Measurements from ENCODE around the gene TMEM30B.

The TMEM30B gene

GRCh38 chr14:61233436-61233956 lies 47.6 kb downstream of the TMEM30B start:
- no peak for DNase-seq (ENCODE audit: low read depth)

DNA sequence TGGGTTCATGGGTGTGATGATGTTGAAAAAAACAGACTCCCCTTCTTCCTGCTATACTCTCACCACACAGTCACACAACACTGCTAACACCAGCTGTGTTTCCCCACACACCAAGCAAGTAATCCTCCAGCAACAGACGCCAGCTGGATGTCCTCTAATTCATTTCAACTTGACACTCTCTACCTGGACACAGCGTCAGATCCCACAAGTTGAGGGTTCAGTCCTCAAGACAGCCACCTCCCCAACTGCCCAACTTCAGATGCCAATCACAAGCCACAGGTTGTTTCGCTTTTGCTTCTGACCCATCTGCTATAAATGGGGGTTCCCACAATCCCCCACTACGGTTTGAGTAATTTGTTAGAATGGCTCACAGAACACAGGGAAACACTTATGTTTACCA lies 49.3 kb downstream of the TMEM30B start:
- no peak for DNase-seq (ENCODE audit: low read depth)

DNA sequence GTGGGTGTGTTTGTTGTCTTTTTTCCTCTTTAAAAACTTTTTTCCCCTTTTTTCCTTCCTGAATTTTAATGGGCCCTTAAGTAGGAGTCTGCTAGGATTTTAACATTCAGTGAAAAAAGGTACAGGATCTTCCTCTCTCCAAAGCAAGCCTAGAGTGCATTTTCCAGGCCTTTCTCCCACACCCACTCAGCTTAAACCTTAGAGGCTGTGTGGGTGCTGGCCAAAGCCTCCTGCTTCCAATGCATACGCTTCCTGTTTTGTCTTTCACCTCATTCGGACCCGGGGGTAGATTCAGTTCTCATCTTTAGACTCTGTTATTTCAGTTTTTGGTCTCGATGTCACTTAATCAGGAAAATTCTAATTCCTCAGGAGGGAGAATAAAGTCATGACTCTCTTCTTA lies 51.2 kb downstream of the TMEM30B start:
- no peak for DNase-seq (ENCODE audit: low read depth)

DNA sequence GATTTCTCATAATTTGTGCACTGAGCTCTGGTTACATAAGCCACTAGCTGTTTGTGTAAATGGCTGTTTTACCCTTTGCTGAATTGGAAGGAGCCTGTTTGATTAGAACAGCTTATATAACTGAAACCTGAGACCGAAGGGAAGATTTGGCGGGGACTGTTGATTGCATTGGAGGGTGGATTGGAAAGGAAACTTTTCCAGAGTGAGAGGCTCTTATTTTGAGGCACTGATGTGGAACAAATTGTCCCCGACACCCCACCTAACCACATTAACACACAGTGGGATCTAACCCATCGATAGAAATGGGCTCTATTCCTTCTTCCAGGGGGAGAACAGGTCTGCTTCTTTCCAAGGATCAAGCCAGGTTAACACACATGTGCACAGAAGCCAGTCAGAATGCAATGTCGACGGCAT lies 51.7 kb downstream of the TMEM30B start:
- no peak for DNase-seq (ENCODE audit: low read depth)

GRCh38 chr14:61227884-61228591 lies 53.1 kb downstream of the TMEM30B start:
- DNase-seq (ENCODE audit: low read depth): no peak

Measured in HS-27A (cell line).